Panc1 (cell line): Measurements from ENCODE around the gene CPNE4.

Experiments used
- CTCF ChIP-seq: fragments of 450-650 bp; IDR thresholded peaks from 2 replicates; pipeline ENCODE4 v1.5.1; 2017; ENCODE audit warnings: mild to moderate bottlenecking
- POLR2AphosphoS5 ChIP-seq: IDR thresholded peaks from 2 replicates; pipeline ENCODE4 v1.6.1; 2012; ENCODE audit warnings: mild to moderate bottlenecking, low read depth, low read length, moderate library complexity
- REST ChIP-seq, 2 experiments: IDR thresholded peaks; 2 replicates each; pipeline ENCODE4 v1.6.1; 2011 to 2012; ENCODE audit warnings: low read depth in 2 of 2, control low read depth in 1 of 2, low read length in 1 of 2, mild to moderate bottlenecking in 1 of 2, moderate library complexity in 1 of 2; ENCODE audit not compliant: insufficient read depth in 1 of 2

DNA sequence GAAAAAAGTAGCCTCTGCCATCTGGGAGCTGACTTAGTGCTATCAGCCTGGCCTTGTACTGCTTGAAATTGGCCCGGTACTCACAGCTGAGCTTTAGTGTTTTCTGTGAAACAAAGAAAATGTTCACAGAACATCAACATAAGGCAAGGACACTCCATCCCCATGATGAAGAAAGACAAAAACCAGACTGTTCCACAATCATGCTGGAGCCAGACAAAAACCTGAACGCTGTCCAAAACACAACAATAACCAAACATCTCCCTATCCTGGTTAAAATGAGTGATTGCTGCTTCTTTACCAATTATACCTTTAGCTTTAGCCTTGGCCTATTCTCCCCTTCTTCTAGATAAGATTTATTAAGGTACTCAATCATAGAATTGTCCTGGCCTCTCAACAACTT is 153.9 kb downstream of the CPNE4 start:
- TF ChIP-seq POLR2AphosphoS5 (no peak), CTCF (no peak), REST (IDR thresholded peaks at IDR 0.05; ENCODE audit: insufficient read depth in 1 of 2, low read depth in 2 of 2, low read length in 1 of 2) (no peak)
